HAP-1 (cell line): ENCODE measurements around the gene STX11.
"Not testable (repeated sequence)": the region's sequence is repeated elsewhere in the genome, so short reads cannot be mapped to it uniquely, and the experiment has no call there.

Experiments
- DNase-seq, 2 experiments: peaks; one replicate each; pipeline ENCODE4 v3.0.0-alpha.2; 2016 to 2020; ENCODE audit warnings: low spot score in 2 of 2
- H3K27me3 ChIP-seq: fragments of 250-450 bp; sonication (Bioruptor Pico); 2 replicates; pipeline ENCODE4 v1.5.1; 2020; ENCODE audit warnings: low read depth, mild to moderate bottlenecking, moderate library complexity
- H3K36me3 ChIP-seq: fragments of 250-450 bp; sonication (Bioruptor Pico); replicated peaks from 2 replicates; pipeline ENCODE4 v1.5.1; 2020; ENCODE audit warnings: mild to moderate bottlenecking
- H3K4me1 ChIP-seq: fragments of 250-450 bp; sonication (Bioruptor Pico); 2 replicates; pipeline ENCODE4 v1.5.1; 2020; ENCODE audit warnings: mild to moderate bottlenecking
- H3K4me3 ChIP-seq: fragments of 250-450 bp; sonication (Bioruptor Pico); 2 replicates; pipeline ENCODE4 v1.5.1; 2020; ENCODE audit warnings: mild to moderate bottlenecking, moderate library complexity
- H3K9me3 ChIP-seq: fragments of 250-450 bp; sonication (Bioruptor Pico); 2 replicates; pipeline ENCODE4 v1.5.1; 2020; ENCODE audit warnings: mild to moderate bottlenecking, moderate library complexity
- in situ Hi-C: fragments of 300-500 bp; cut with MboI; formaldehyde crosslinking; loops from 3 replicates; pipeline ENCODE4 v1.14.3; 2020; ENCODE audit warnings: low sequenced_read_pairs, inconsistent platforms, mixed read lengths

The STX11 gene

GRCh38 chr6:144165784-144166183 lies 15.5 kb downstream of the STX11 start:
- Histone ChIP-seq H3K27me3 (no peaks in the 10 kb centered on the region; the same call in 1 of the 2 replicates), H3K36me3 (no peaks in the 10 kb centered on the region), H3K4me1 (no peaks in the 10 kb centered on the region), H3K9me3 (no peaks in the 10 kb centered on the region), H3K4me3 (no peak overlapping the region)
- in situ Hi-C loops = no loop called here
- DNase-seq = no peak

- in situ Hi-C loops = no loop called here
Measured at GRCh38 chr6:144170044-144170443, 19.7 kb downstream of the STX11 start.

GRCh38 chr6:144171406-144171805 lies 21.1 kb downstream of the STX11 start:
- no peak overlapping the region for H3K4me3 ChIP-seq
- DNase-seq = no peak
- H3K9me3 ChIP-seq = no peaks in the 10 kb centered on the region; the same call in 1 of the 2 replicates
- H3K36me3 ChIP-seq = no peaks in the 10 kb centered on the region
- H3K27me3 ChIP-seq = no peaks in the 10 kb centered on the region
- H3K4me1 ChIP-seq = no peaks in the 10 kb centered on the region
- in situ Hi-C loops = no loop called here

More at GRCh38 chr6:144170044-144170443, 19.7 kb downstream of the STX11 start:
- Histone ChIP-seq H3K27me3 (no peaks in the 10 kb centered on the region), H3K9me3 (no peaks in the 10 kb centered on the region; the same call in 1 of the 2 replicates), H3K4me1 (no peaks in the 10 kb centered on the region), H3K4me3 (no peak overlapping the region), H3K36me3 (no peaks in the 10 kb centered on the region)
- DNase-seq = no peak

GRCh38 chr6:144174006-144174405 lies 23.7 kb downstream of the STX11 start:
- H3K4me1 ChIP-seq = no peaks in the 10 kb centered on the region
- no peak for DNase-seq
- no peaks in the 10 kb centered on the region; the same call in 1 of the 2 replicates for H3K9me3 ChIP-seq
- in situ Hi-C loops = no loop called here
- H3K36me3 ChIP-seq = no peaks in the 10 kb centered on the region
- H3K27me3 ChIP-seq = peaks cover 2% of the 10 kb centered on the region; the same call in 1 of the 2 replicates
- no peak overlapping the region for H3K4me3 ChIP-seq

- no peak for DNase-seq
- Histone ChIP-seq H3K4me1 (no peaks in the 10 kb centered on the region), H3K36me3 (no peaks in the 10 kb centered on the region), H3K27me3 (peaks cover 2% of the 10 kb centered on the region; the same call in 1 of the 2 replicates), H3K4me3 (no peak overlapping the region), H3K9me3 (no peaks in the 10 kb centered on the region; the same call in 1 of the 2 replicates)
- in situ Hi-C loops = no loop called here
Measured at GRCh38 chr6:144176043-144176442, 25.7 kb downstream of the STX11 start.

GRCh38 chr6:144177726-144178125 lies 27.4 kb downstream of the STX11 start:
- H3K4me3 ChIP-seq = no peak overlapping the region
- in situ Hi-C loops = no loop called here

GRCh38 chr6:144178323-144178722 lies 28.0 kb downstream of the STX11 start:
- in situ Hi-C loops = no loop called here
- DNase-seq = no peak
- no peaks in the 10 kb centered on the region for H3K9me3 ChIP-seq

More at GRCh38 chr6:144177726-144178125, 27.4 kb downstream of the STX11 start:
- Histone ChIP-seq H3K9me3 (no peaks in the 10 kb centered on the region; the same call in 1 of the 2 replicates), H3K4me1 (no peaks in the 10 kb centered on the region), H3K27me3 (peaks cover 2% of the 10 kb centered on the region; the same call in 1 of the 2 replicates), H3K36me3 (no peaks in the 10 kb centered on the region)
- no peak for DNase-seq

GRCh38 chr6:144179237-144179636 lies 28.9 kb downstream of the STX11 start:
- DNase-seq = no peak
- Histone ChIP-seq H3K4me3 (no peak overlapping the region), H3K36me3 (no peaks in the 10 kb centered on the region), H3K4me1 (no peaks in the 10 kb centered on the region), H3K9me3 (no peaks in the 10 kb centered on the region), H3K27me3 (peaks cover 2% of the 10 kb centered on the region; the same call in 1 of the 2 replicates)
- in situ Hi-C loops = no loop called here

More at GRCh38 chr6:144178323-144178722, 28.0 kb downstream of the STX11 start:
- no peak overlapping the region for H3K4me3 ChIP-seq
- H3K4me1 ChIP-seq = no peaks in the 10 kb centered on the region
- peaks cover 2% of the 10 kb centered on the region; the same call in 1 of the 2 replicates for H3K27me3 ChIP-seq
- H3K36me3 ChIP-seq = no peaks in the 10 kb centered on the region

GRCh38 chr6:144179828-144180227 lies 29.5 kb downstream of the STX11 start:
- no peak for DNase-seq
- in situ Hi-C loops = no loop called here
- H3K36me3 ChIP-seq = no peaks in the 10 kb centered on the region

GRCh38 chr6:144180354-144180753 lies 30.0 kb downstream of the STX11 start:
- in situ Hi-C loops = not testable (repeated sequence)

More at GRCh38 chr6:144179828-144180227, 29.5 kb downstream of the STX11 start:
- H3K9me3 ChIP-seq = no peaks in the 10 kb centered on the region
- H3K27me3 ChIP-seq = peaks cover 2% of the 10 kb centered on the region; the same call in 1 of the 2 replicates
- H3K4me3 ChIP-seq = no peak overlapping the region
- no peaks in the 10 kb centered on the region for H3K4me1 ChIP-seq

GRCh38 chr6:144181639-144182038 lies 31.3 kb downstream of the STX11 start:
- no peaks in the 10 kb centered on the region for H3K9me3 ChIP-seq
- no peaks in the 10 kb centered on the region for H3K36me3 ChIP-seq
- in situ Hi-C loops = no loop called here
- no peak for DNase-seq
- H3K4me1 ChIP-seq = no peaks in the 10 kb centered on the region
- H3K27me3 ChIP-seq = peaks cover 1% of the 10 kb centered on the region; the same call in 1 of the 2 replicates
- no peak overlapping the region for H3K4me3 ChIP-seq

More at GRCh38 chr6:144180354-144180753, 30.0 kb downstream of the STX11 start:
- DNase-seq, H3K36me3 ChIP-seq, H3K4me1 ChIP-seq, H3K4me3 ChIP-seq, H3K9me3 ChIP-seq, H3K27me3 ChIP-seq: not testable (repeated sequence)

- H3K4me3 ChIP-seq, in situ Hi-C loops, H3K9me3 ChIP-seq, H3K4me1 ChIP-seq, DNase-seq, H3K27me3 ChIP-seq, H3K36me3 ChIP-seq: not testable (repeated sequence)
Measured at GRCh38 chr6:144184186-144184585, 33.9 kb downstream of the STX11 start.

GRCh38 chr6:144185133-144185836 lies 35.0 kb downstream of the STX11 start:
- in situ Hi-C loops = no loop called here

GRCh38 chr6:144186817-144187625 lies 36.7 kb downstream of the STX11 start:
- Histone ChIP-seq H3K4me1 (no peaks in the 10 kb centered on the region), H3K36me3 (no peaks in the 10 kb centered on the region), H3K4me3 (no peak overlapping the region), H3K27me3 (no peaks in the 10 kb centered on the region), H3K9me3 (no peaks in the 10 kb centered on the region)
- DNase-seq = no peak
- in situ Hi-C loops = no loop called here

More at GRCh38 chr6:144185133-144185836, 35.0 kb downstream of the STX11 start:
- Histone ChIP-seq H3K4me3 (no peak overlapping the region), H3K27me3 (no peaks in the 10 kb centered on the region), H3K4me1 (no peaks in the 10 kb centered on the region), H3K36me3 (no peaks in the 10 kb centered on the region), H3K9me3 (no peaks in the 10 kb centered on the region)
- no peak for DNase-seq
